ENCODE results near the gene ARHGAP15.

DNA sequence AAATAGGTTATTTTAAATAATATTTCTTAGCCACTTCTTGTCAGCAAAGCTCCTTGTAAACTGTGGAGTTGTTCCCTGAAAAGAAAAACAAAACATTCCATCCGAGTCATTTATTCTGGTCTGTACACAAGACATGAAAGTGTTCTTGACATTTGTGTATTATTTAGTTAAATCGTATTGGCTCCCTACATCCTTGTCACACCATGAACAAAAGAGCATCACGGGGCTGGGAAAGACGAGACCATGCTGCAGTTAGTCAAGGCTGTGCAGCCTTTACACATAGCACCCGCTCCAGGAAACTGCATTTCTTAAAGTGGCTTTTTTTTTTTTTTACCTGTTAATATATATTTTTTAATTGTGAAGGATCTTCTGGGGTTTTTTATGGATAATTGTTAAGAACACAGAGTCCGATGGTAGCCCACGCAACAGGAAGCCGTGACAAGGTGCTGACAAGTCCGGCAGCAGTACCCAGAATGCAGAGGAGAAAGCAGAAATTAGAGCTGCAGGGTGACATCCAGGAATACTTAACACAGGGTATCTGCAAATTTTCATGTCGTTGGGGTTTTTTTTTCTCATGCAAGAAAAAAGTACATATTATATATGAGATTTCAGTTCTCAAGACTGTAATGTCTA is 588.4 kb downstream of the ARHGAP15 start:
- TF ChIP-seq, protein P1, sequence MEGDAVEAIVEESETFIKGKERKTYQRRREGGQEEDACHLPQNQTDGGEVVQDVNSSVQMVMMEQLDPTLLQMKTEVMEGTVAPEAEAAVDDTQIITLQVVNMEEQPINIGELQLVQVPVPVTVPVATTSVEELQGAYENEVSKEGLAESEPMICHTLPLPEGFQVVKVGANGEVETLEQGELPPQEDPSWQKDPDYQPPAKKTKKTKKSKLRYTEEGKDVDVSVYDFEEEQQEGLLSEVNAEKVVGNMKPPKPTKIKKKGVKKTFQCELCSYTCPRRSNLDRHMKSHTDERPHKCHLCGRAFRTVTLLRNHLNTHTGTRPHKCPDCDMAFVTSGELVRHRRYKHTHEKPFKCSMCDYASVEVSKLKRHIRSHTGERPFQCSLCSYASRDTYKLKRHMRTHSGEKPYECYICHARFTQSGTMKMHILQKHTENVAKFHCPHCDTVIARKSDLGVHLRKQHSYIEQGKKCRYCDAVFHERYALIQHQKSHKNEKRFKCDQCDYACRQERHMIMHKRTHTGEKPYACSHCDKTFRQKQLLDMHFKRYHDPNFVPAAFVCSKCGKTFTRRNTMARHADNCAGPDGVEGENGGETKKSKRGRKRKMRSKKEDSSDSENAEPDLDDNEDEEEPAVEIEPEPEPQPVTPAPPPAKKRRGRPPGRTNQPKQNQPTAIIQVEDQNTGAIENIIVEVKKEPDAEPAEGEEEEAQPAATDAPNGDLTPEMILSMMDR (IDR thresholded peaks at IDR 0.05): no peak
- TF ChIP-seq POLR2A (IDR thresholded peaks at IDR 0.05) (no peak), EP300 (IDR thresholded peaks at IDR 0.05) (no peak)
